OCI-LY7 (cell line): ENCODE data around the gene RAB8A. TPM values are rescaled to one million over a fixed set of nuclear protein-coding genes. Genes with fewer than 3 reads are reported as not detected.

Source experiments
- BruUV-seq: library from RNA; stranded (reverse); fragments of 400-500 nt; replicated peaks from 2 replicates; lab custom pipeline; 2021; lab: Mats Ljungman, UMichigan
- CTCF ChIA-PET: fragments of 300-600 bp; sonication (Branson Sonifier 250); formaldehyde crosslinking; loops from one replicate; lab custom pipeline; 2022; ENCODE audit warnings: antibody characterized with exemption; ENCODE audit not compliant: unreplicated experiment; lab: Charles Lee
- POLR2A ChIA-PET: fragments of 300-600 bp; sonication (Branson Sonifier 250); formaldehyde crosslinking; loops from one replicate; lab custom pipeline; 2022; ENCODE audit warnings: antibody characterized with exemption; lab: Charles Lee
- DNase-seq: peaks from one replicate; pipeline ENCODE4 v3.0.0-alpha.2; 2015; ENCODE audit warnings: low spot score
- H2AFZ ChIP-seq: fragments of 200-600 bp; sonication (generic), shearing (Covaris generic); 2 replicates; pipeline ENCODE4 v1.6.1; 2014; ENCODE audit warnings: mild to moderate bottlenecking, antibody characterized with exemption, low read length, moderate library complexity
- H3K27ac ChIP-seq: fragments of 200-600 bp; sonication (generic); 2 replicates; pipeline ENCODE4 v1.5.1; 2014; ENCODE audit warnings: mixed run types, low read depth, mild to moderate bottlenecking, moderate library complexity, low read length, inconsistent platforms; ENCODE audit not compliant: poor library complexity, severe bottlenecking
- H3K36me3 ChIP-seq: fragments of 200-600 bp; sonication (generic); 2 replicates; pipeline ENCODE4 v1.6.1; 2014; ENCODE audit warnings: mild to moderate bottlenecking, antibody characterized with exemption, low read length, moderate library complexity, mixed read lengths; ENCODE audit not compliant: insufficient read depth
- H3K4me1 ChIP-seq: fragments of 200-600 bp; sonication (generic); 2 replicates; pipeline ENCODE4 v1.5.1; 2014; ENCODE audit warnings: mild to moderate bottlenecking, low read length; ENCODE audit not compliant: insufficient read depth, poor library complexity, severe bottlenecking
- H3K4me2 ChIP-seq: fragments of 200-600 bp; sonication (generic); 2 replicates; pipeline ENCODE4 v1.6.1; 2014; ENCODE audit warnings: mild to moderate bottlenecking, low read length
- H3K4me3 ChIP-seq: fragments of 200-600 bp; sonication (generic); 2 replicates; pipeline ENCODE4 v1.5.1; 2014; ENCODE audit warnings: mild to moderate bottlenecking, low read depth, low read length; ENCODE audit not compliant: poor library complexity, severe bottlenecking
- H3K79me2 ChIP-seq: fragments of 200-600 bp; sonication (generic); 2 replicates; pipeline ENCODE4 v1.6.1; 2016; ENCODE audit warnings: low read depth, mild to moderate bottlenecking, low read length, moderate library complexity, mixed read lengths; ENCODE audit not compliant: insufficient read depth
- H3K9me2 ChIP-seq: fragments of 200-600 bp; sonication (generic); 2 replicates; pipeline ENCODE4 v1.6.1; 2016; ENCODE audit warnings: mild to moderate bottlenecking, low read length, mixed read lengths; ENCODE audit not compliant: insufficient read depth
- H3K9me3 ChIP-seq: fragments of 200-600 bp; sonication (generic); 2 replicates; pipeline ENCODE4 v1.6.1; 2014; ENCODE audit warnings: mild to moderate bottlenecking, mixed run types, low read length, mixed read lengths
- H4K20me1 ChIP-seq: fragments of 200-600 bp; sonication (generic); 2 replicates; pipeline ENCODE4 v1.6.1; 2014; ENCODE audit warnings: mild to moderate bottlenecking, antibody characterized with exemption, low read length, moderate library complexity, mixed read lengths; ENCODE audit not compliant: insufficient read depth
- EZH2phosphoT487 ChIP-seq: fragments of 200-600 bp; sonication (generic); IDR thresholded peaks from 2 replicates; pipeline ENCODE4 v1.6.1; 2018; ENCODE audit warnings: low read depth, borderline replicate concordance, mild to moderate bottlenecking, mixed run types, antibody characterized with exemption, low read length, moderate library complexity, mixed read lengths
- intact Hi-C: fragments of 100-400 bp; cut with micrococcal nuclease; formaldehyde crosslinking; loops from one replicate; pipeline ENCODE4 v1.10.0; 2022; ENCODE audit not compliant: unreplicated experiment
- total RNA-seq, 2 experiments: library from RNA; depleted of rRNA in 1 of 2; stranded (reverse); fragments of >200 nt in 1 of 2; shearing (Covaris generic) in 1 of 2; gene quantifications; 2 replicates each; pipeline ENCODE4 v1.2.3, GENCODE V29; 2014 to 2022
- TF ChIP-seq, protein P1 (sequence below): fragments of 200-600 bp; sonication (generic); conservative IDR thresholded peaks from 2 replicates; pipeline ENCODE4 v1.5.1; 2014; ENCODE audit warnings: mild to moderate bottlenecking, antibody characterized with exemption, low read length, moderate library complexity, mixed read lengths

RAB8A gene
- total RNA-seq, 2 experiments from 2014 or later: 64.9 to 124 TPM

DNA sequence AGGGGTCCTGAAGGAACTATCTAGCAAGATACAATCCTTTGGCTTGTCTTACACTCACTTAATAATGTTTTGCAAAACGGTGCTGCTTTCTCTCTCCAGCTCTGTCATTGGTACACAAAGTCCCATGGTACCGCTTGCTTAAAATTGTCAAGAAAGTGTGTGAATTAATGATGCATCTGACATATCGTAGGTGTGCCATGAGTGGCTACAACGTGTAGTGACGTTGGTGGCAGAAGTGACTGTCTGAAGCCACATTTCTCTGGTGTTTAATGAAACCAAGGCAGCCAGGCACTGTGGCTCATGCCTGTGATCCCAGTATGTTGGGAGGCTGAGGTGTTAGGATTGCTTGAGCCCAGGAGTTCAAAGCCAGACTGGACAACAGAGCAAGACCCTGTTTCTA is 34.4 kb downstream of the RAB8A start:
- POLR2A ChIA-PET: interaction anchor here (0.6 to 1.8 kb wide), 5 partner anchors 9 to 1410 kb away, joined by 3 to 6 read pairs (median 4); no protein-coding TSS in a partner anchor
- Histone ChIP-seq H3K9me2 (no peaks in the 10 kb centered on the region), H3K9me3 (no peaks in the 10 kb centered on the region), H3K36me3 (peaks cover 45% of the 10 kb centered on the region), H3K79me2 (peaks cover 61% of the 10 kb centered on the region), H3K4me1 (peaks cover 85% of the 10 kb centered on the region), H3K4me2 (peak overlapping the region; percentile 99), H3K27ac (peak overlapping the region; percentile 81), H4K20me1 (no peaks in the 10 kb centered on the region), H2AFZ (no peak overlapping the region), H3K4me3 (peak overlapping the region; percentile 76)
- DNase-seq: no peak
- TF ChIP-seq EZH2phosphoT487: no peak
- TF ChIP-seq, protein P1, sequence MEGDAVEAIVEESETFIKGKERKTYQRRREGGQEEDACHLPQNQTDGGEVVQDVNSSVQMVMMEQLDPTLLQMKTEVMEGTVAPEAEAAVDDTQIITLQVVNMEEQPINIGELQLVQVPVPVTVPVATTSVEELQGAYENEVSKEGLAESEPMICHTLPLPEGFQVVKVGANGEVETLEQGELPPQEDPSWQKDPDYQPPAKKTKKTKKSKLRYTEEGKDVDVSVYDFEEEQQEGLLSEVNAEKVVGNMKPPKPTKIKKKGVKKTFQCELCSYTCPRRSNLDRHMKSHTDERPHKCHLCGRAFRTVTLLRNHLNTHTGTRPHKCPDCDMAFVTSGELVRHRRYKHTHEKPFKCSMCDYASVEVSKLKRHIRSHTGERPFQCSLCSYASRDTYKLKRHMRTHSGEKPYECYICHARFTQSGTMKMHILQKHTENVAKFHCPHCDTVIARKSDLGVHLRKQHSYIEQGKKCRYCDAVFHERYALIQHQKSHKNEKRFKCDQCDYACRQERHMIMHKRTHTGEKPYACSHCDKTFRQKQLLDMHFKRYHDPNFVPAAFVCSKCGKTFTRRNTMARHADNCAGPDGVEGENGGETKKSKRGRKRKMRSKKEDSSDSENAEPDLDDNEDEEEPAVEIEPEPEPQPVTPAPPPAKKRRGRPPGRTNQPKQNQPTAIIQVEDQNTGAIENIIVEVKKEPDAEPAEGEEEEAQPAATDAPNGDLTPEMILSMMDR: no peak
- BruUV-seq: no TSS peak
- CTCF ChIA-PET: interaction anchor here (0.6 to 1.3 kb wide), 2 partner anchors 12 to 60 kb away, joined by 3 read pairs; no protein-coding TSS in a partner anchor
- intact Hi-C loops: loop anchor here (5.0 kb wide), 1 partner anchor 301 kb away; no protein-coding TSS in a partner anchor

DNA sequence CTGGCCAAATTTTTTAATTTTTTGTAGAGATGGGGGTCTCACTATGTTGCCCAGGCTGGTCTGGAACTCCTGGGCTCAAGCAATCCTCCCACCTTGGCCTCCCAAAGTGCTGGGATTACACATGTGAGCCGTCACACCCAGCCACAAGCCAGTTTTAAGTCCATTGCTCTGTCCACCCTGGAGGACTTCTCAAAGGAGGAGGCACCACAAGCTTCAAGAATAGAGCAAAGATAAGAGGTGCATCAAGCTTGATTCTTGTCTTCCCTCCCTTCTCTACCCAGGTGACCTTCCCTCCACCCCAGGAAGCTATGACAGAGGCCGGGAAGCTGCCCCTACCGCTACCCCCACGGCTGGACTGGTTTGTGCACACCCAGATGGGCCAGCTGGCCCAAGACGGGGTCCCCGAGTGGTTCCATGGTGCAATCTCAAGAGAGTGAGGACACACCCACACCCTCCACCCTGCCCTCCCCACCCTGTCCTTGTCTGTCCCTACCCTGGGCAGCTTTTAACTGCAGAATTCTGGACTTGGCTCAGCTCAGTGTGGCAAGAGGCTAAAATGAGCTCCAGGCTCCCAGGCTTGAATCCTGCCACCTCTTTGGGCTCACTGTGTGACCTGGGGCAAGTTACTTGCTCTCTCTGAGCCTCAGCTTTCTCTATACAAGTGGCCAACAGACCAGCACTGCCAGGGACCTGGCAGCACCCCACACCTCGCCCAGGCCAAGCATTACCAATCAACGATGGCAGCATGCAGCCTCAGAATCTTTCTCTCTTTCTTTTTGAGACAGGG is 36.9 kb downstream of the RAB8A start:
- no TSS peak for BruUV-seq
- CTCF ChIA-PET: interaction anchor here (0.5 to 1.3 kb wide), 3 partner anchors 30 to 1654 kb away, joined by 4 to 7 read pairs (median 6); no protein-coding TSS in a partner anchor
- Histone ChIP-seq H3K9me3 (no peaks in the 10 kb centered on the region), H3K79me2 (peaks cover 60% of the 10 kb centered on the region), H2AFZ (no peak overlapping the region), H3K9me2 (no peaks in the 10 kb centered on the region), H3K4me2 (peak overlapping the region; percentile 68), H3K27ac (peak overlapping the region; percentile 90), H3K4me1 (peaks cover 71% of the 10 kb centered on the region), H4K20me1 (no peaks in the 10 kb centered on the region), H3K4me3 (peak overlapping the region; percentile 48), H3K36me3 (peaks cover 67% of the 10 kb centered on the region)
- no peak for DNase-seq
- POLR2A ChIA-PET: interaction anchor here (0.7 to 0.9 kb wide), 2 partner anchors 49 to 64 kb away, joined by 3 to 5 read pairs; partner anchors contain the start of gene AP1M1
- intact Hi-C loops: loop anchor here (5.0 kb wide), 1 partner anchor 299 kb away; no protein-coding TSS in a partner anchor
- TF ChIP-seq EZH2phosphoT487: no peak
- TF ChIP-seq, protein P1: no peak
